Measurements from ENCODE around the gene CCDC169. TPM values are rescaled to one million over a fixed set of nuclear protein-coding genes. Genes with fewer than 3 reads are reported as not detected.

CCDC169 gene
- polyA plus RNA-seq, 1 donor from 2014 or later: 6.9 TPM

DNA sequence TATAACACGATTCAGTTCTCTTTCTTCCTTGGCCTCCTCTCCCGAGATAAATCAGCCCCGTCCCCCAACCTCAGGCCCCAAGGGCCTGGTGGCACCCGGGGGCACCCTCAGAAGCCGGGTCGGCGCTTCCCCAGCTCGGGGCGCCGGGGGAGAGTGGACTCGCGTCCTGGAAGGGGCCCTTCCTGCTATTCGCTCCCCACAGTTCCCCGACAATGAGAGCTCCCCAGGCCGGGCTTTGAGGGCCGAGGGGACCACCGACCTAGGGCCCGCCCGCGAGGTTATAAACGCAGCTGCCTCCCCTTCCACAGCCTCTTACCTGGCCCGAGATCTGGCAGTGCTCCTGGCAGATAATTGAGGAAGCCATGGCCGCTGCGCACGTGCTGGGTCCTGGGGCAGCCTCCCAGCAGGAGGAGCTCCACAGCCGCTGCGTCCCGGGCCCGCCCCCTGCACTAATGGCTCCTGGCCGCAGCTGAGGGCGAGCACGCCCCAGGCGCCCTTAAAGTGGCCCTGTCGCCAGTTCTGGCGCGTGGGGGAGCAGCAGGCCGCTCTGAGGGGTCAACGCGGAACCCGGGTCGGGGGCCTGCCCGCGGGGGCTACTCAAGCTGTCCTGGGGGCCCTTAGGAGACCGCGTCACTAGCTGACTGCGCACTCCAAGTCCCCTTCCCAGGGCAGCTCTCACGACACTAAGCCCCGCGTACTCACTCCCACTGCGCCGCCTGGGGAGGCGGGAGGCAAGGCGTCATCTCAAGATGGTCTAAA lies 83.3 kb downstream of the CCDC169 start, which contains the start of gene SOHLH2:
Gene SOHLH2, minus strand, starts transcription at position 394 of the 759 bp plus-strand sequence. Its CDS starts 30 bp downstream, at position 364.
- TF ChIP-seq POLR2AphosphoS5 (IDR thresholded peaks at IDR 0.05) (no peak), SMC3 (conservative IDR thresholded peaks at IDR 0.05; ENCODE audit: poor library complexity) (no peak), EZH2 (IDR thresholded peaks at IDR 0.05; ENCODE audit: borderline replicate concordance, insufficient read depth, low read length, poor library complexity, severe bottlenecking) (no peak), MXI1 (conservative IDR thresholded peaks at IDR 0.05; ENCODE audit: poor library complexity, severe bottlenecking) (no peak), TAF1 (IDR thresholded peaks at IDR 0.05; ENCODE audit: low read depth) (no peak), RAD21 (conservative IDR thresholded peaks at IDR 0.05) (no peak), EP300 (conservative IDR thresholded peaks at IDR 0.05; ENCODE audit: poor library complexity, severe bottlenecking) (no peak)
- TF ChIP-seq, protein P1, sequence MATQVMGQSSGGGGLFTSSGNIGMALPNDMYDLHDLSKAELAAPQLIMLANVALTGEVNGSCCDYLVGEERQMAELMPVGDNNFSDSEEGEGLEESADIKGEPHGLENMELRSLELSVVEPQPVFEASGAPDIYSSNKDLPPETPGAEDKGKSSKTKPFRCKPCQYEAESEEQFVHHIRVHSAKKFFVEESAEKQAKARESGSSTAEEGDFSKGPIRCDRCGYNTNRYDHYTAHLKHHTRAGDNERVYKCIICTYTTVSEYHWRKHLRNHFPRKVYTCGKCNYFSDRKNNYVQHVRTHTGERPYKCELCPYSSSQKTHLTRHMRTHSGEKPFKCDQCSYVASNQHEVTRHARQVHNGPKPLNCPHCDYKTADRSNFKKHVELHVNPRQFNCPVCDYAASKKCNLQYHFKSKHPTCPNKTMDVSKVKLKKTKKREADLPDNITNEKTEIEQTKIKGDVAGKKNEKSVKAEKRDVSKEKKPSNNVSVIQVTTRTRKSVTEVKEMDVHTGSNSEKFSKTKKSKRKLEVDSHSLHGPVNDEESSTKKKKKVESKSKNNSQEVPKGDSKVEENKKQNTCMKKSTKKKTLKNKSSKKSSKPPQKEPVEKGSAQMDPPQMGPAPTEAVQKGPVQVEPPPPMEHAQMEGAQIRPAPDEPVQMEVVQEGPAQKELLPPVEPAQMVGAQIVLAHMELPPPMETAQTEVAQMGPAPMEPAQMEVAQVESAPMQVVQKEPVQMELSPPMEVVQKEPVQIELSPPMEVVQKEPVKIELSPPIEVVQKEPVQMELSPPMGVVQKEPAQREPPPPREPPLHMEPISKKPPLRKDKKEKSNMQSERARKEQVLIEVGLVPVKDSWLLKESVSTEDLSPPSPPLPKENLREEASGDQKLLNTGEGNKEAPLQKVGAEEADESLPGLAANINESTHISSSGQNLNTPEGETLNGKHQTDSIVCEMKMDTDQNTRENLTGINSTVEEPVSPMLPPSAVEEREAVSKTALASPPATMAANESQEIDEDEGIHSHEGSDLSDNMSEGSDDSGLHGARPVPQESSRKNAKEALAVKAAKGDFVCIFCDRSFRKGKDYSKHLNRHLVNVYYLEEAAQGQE (IDR thresholded peaks at IDR 0.05; ENCODE audit: borderline replicate concordance): no peak
- TF ChIP-seq, protein P2, sequence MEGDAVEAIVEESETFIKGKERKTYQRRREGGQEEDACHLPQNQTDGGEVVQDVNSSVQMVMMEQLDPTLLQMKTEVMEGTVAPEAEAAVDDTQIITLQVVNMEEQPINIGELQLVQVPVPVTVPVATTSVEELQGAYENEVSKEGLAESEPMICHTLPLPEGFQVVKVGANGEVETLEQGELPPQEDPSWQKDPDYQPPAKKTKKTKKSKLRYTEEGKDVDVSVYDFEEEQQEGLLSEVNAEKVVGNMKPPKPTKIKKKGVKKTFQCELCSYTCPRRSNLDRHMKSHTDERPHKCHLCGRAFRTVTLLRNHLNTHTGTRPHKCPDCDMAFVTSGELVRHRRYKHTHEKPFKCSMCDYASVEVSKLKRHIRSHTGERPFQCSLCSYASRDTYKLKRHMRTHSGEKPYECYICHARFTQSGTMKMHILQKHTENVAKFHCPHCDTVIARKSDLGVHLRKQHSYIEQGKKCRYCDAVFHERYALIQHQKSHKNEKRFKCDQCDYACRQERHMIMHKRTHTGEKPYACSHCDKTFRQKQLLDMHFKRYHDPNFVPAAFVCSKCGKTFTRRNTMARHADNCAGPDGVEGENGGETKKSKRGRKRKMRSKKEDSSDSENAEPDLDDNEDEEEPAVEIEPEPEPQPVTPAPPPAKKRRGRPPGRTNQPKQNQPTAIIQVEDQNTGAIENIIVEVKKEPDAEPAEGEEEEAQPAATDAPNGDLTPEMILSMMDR (IDR thresholded peaks at IDR 0.05; ENCODE audit: poor library complexity, severe bottlenecking): no peak
- Histone ChIP-seq H3K27me3 (ENCODE audit: insufficient read depth, low read depth, low read length) (no peaks in the 10 kb centered on the region), H3K9me3 (ENCODE audit: low read length) (no peaks in the 10 kb centered on the region), H3F3A (ENCODE audit: insufficient read depth, low read length, poor library complexity, severe bottlenecking) (no peaks in the 10 kb centered on the region), H4K20me1 (ENCODE audit: insufficient read depth) (no peaks in the 10 kb centered on the region), H3K9ac (ENCODE audit: low read length) (no peak within 1 kb of the TSS), H3K4me3 (ENCODE audit: low read length) (no peak within 1 kb of the TSS), H3K4me2 (ENCODE audit: low read length) (no peak within 1 kb of the TSS), H3K79me2 (replicated peaks; ENCODE audit: insufficient read depth, low read length) (no peaks in the 10 kb centered on the region), H3K9me2 (ENCODE audit: insufficient read depth, low read length) (no peaks in the 10 kb centered on the region), H3K27ac (ENCODE audit: low read length) (no peak within 1 kb of the TSS), H3K36me3 (ENCODE audit: insufficient read depth, low read length) (no peaks in the 10 kb centered on the region), H2AFZ (ENCODE audit: low read depth, low read length) (no peak within 1 kb of the TSS)

DNA sequence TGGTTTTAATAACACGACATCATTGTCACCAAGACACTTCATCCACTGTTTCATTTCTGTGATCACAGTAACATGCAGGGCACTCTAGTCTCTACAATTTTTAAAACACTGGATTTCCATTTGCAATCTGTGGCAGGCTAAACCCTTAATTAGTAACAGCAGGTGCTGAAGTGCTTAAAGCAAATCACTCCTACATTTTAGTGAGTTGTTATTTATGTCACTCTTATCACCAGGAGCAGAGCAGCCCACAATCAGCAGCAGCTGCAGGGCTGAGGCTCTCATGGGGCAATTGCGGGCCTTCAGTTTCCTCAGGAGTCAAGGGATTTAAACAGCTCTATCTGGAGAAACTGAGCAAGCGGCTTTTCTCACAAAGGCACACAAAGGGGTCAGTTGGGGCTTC lies 84.8 kb downstream of the CCDC169 start:
- no peak overlapping the region for H3K4me3 ChIP-seq (ENCODE audit: low read length)
- H3F3A ChIP-seq (ENCODE audit: insufficient read depth, low read length, poor library complexity, severe bottlenecking): no peaks in the 10 kb centered on the region
- no peak overlapping the region for H3K27ac ChIP-seq (ENCODE audit: low read length)
- H3K79me2 ChIP-seq (replicated peaks; ENCODE audit: insufficient read depth, low read length): no peaks in the 10 kb centered on the region
- H3K36me3 ChIP-seq (ENCODE audit: insufficient read depth, low read length): no peaks in the 10 kb centered on the region
- no peaks in the 10 kb centered on the region for H3K9me2 ChIP-seq (ENCODE audit: insufficient read depth, low read length)
- H3K9me3 ChIP-seq (ENCODE audit: low read length): no peaks in the 10 kb centered on the region
- H3K27me3 ChIP-seq (ENCODE audit: insufficient read depth, low read depth, low read length): no peaks in the 10 kb centered on the region
- no peaks in the 10 kb centered on the region for H4K20me1 ChIP-seq (ENCODE audit: insufficient read depth)
- no peak overlapping the region for H2AFZ ChIP-seq (ENCODE audit: low read depth, low read length)
- H3K4me2 ChIP-seq (ENCODE audit: low read length): no peak overlapping the region
- TF ChIP-seq POLR2AphosphoS5 (IDR thresholded peaks at IDR 0.05): peak; percentile 84
- TF ChIP-seq, protein P1 (IDR thresholded peaks at IDR 0.05; ENCODE audit: borderline replicate concordance): no peak
- no peak for TF ChIP-seq EZH2 (IDR thresholded peaks at IDR 0.05; ENCODE audit: borderline replicate concordance, insufficient read depth, low read length, poor library complexity, severe bottlenecking)
- no peak for TF ChIP-seq TAF1 (IDR thresholded peaks at IDR 0.05; ENCODE audit: low read depth)
- TF ChIP-seq, protein P2 (IDR thresholded peaks at IDR 0.05; ENCODE audit: poor library complexity, severe bottlenecking): no peak
- peak; percentile 42 for TF ChIP-seq EP300 (conservative IDR thresholded peaks at IDR 0.05; ENCODE audit: poor library complexity, severe bottlenecking)
- no peak overlapping the region for H3K9ac ChIP-seq (ENCODE audit: low read length)

Measured in neural cell (in vitro differentiated cells).